ENCODE data around the gene SSBP4. TPM values are rescaled to one million over a fixed set of nuclear protein-coding genes. Genes with fewer than 3 reads are reported as not detected.
A peak's percentile ranks its signal among the peaks of the same experiment; 100 is the strongest.

SSBP4 gene
- total RNA-seq, 2 experiments from 2014 or later = 140 to 153 TPM

GRCh38 chr19:18425515-18426415, 6.6 kb downstream of the SSBP4 start:
- Mint-ChIP-seq H3K27me3 (no peaks in the 10 kb centered on the region), H3K27ac (peak overlapping the region; percentile 48), H3K4me3 (no peak overlapping the region), H3K9me3 (no peaks in the 10 kb centered on the region), H3K36me3 (ENCODE audit: low read depth) (peaks cover 15% of the 10 kb centered on the region), H3K4me1 (peaks cover 70% of the 10 kb centered on the region)
- POLR2A ChIA-PET = interaction anchor here (0.5 to 0.8 kb wide), 2 partner anchors 91 to 133 kb away, joined by 3 to 4 read pairs; no protein-coding TSS in a partner anchor
- CTCF ChIA-PET = no interaction called here
- no peak for DNase-seq

- Mint-ChIP-seq H3K27ac (no peak overlapping the region), H3K36me3 (ENCODE audit: low read depth) (peaks cover 13% of the 10 kb centered on the region), H3K4me1 (peaks cover 64% of the 10 kb centered on the region), H3K9me3 (no peaks in the 10 kb centered on the region), H3K27me3 (no peaks in the 10 kb centered on the region), H3K4me3 (no peak overlapping the region)
- ChIA-PET CTCF (no interaction called here), POLR2A (interaction anchor here (0.8 kb wide), 1 partner anchor 90 kb away, joined by 3 read pairs; no protein-coding TSS in a partner anchor)
- DNase-seq = no peak
Observed at GRCh38 chr19:18426416-18426767, 7.2 kb downstream of the SSBP4 start.

GRCh38 chr19:18427080-18427742, 8.0 kb downstream of the SSBP4 start:
- H3K27ac Mint-ChIP-seq = no peak overlapping the region
- no peaks in the 10 kb centered on the region for H3K27me3 Mint-ChIP-seq
- peaks cover 58% of the 10 kb centered on the region for H3K4me1 Mint-ChIP-seq
- POLR2A ChIA-PET = interaction anchor here (2.8 kb wide), 1 partner anchor 8 kb away, joined by 29 read pairs; the partner anchor contains the start of gene SSBP4
- H3K4me3 Mint-ChIP-seq = no peak overlapping the region
- no peak for DNase-seq
- H3K9me3 Mint-ChIP-seq = no peaks in the 10 kb centered on the region
- H3K36me3 Mint-ChIP-seq (ENCODE audit: low read depth) = peaks cover 18% of the 10 kb centered on the region
- CTCF ChIA-PET = no interaction called here

- peaks cover 55% of the 10 kb centered on the region for H3K4me1 Mint-ChIP-seq
- no peak for DNase-seq
- H3K4me3 Mint-ChIP-seq = no peak overlapping the region
- POLR2A ChIA-PET = interaction anchor here (2.0 to 2.8 kb wide), 3 partner anchors 8 to 147 kb away, joined by 6 to 29 read pairs (median 15); partner anchors contain the start of gene SSBP4
- H3K9me3 Mint-ChIP-seq = no peaks in the 10 kb centered on the region
- CTCF ChIA-PET = no interaction called here
- no peak overlapping the region for H3K27ac Mint-ChIP-seq
- peaks cover 18% of the 10 kb centered on the region for H3K36me3 Mint-ChIP-seq (ENCODE audit: low read depth)
- H3K27me3 Mint-ChIP-seq = no peaks in the 10 kb centered on the region
Observed at GRCh38 chr19:18427743-18428113, 8.5 kb downstream of the SSBP4 start.

- Mint-ChIP-seq H3K27ac (no peak overlapping the region), H3K4me3 (no peak overlapping the region), H3K9me3 (no peaks in the 10 kb centered on the region), H3K36me3 (ENCODE audit: low read depth) (peaks cover 12% of the 10 kb centered on the region), H3K4me1 (peaks cover 50% of the 10 kb centered on the region), H3K27me3 (no peaks in the 10 kb centered on the region)
- CTCF ChIA-PET = interaction anchor here (0.6 to 1.8 kb wide), 2 partner anchors 39 to 501 kb away, joined by 3 to 4 read pairs; no protein-coding TSS in a partner anchor
- POLR2A ChIA-PET = interaction anchor here (1.2 to 2.8 kb wide), 5 partner anchors 9 to 148 kb away, joined by 3 to 29 read pairs (median 6); partner anchors contain the start of gene SSBP4
- no peak for DNase-seq
Observed at GRCh38 chr19:18428173-18428786, 9.1 kb downstream of the SSBP4 start.

- Mint-ChIP-seq H3K4me1 (peaks cover 43% of the 10 kb centered on the region), H3K4me3 (peak overlapping the region; percentile 56), H3K36me3 (ENCODE audit: low read depth) (peaks cover 10% of the 10 kb centered on the region), H3K27me3 (no peaks in the 10 kb centered on the region), H3K27ac (peak overlapping the region; percentile 67), H3K9me3 (no peaks in the 10 kb centered on the region)
- ChIA-PET POLR2A (interaction anchor here (0.6 to 2.8 kb wide), 6 partner anchors 9 to 155 kb away, joined by 3 to 29 read pairs (median 5); partner anchors contain the start of genes IQCN and SSBP4), CTCF (interaction anchor here (0.6 to 1.8 kb wide), 2 partner anchors 40 to 500 kb away, joined by 3 to 4 read pairs; no protein-coding TSS in a partner anchor)
- peak; percentile 87 for DNase-seq
Observed at GRCh38 chr19:18428787-18429674, 9.8 kb downstream of the SSBP4 start.

GRCh38 chr19:18429717-18430416, 10.7 kb downstream of the SSBP4 start:
- H3K36me3 Mint-ChIP-seq (ENCODE audit: low read depth) = peaks cover 15% of the 10 kb centered on the region
- no peaks in the 10 kb centered on the region for H3K9me3 Mint-ChIP-seq
- peaks cover 40% of the 10 kb centered on the region for H3K4me1 Mint-ChIP-seq
- H3K27ac Mint-ChIP-seq = peak overlapping the region; percentile 82
- ChIA-PET POLR2A (interaction anchor here (1.5 to 3.2 kb wide), 5 partner anchors 7 to 150 kb away, joined by 3 to 29 read pairs (median 15); partner anchors contain the start of gene SSBP4), CTCF (interaction anchor here (1.8 kb wide), 1 partner anchor 41 kb away, joined by 4 read pairs; no protein-coding TSS in a partner anchor)
- H3K4me3 Mint-ChIP-seq = peak overlapping the region; percentile 56
- DNase-seq = peak; percentile 52
- H3K27me3 Mint-ChIP-seq = no peaks in the 10 kb centered on the region

- H3K9me3 Mint-ChIP-seq = no peaks in the 10 kb centered on the region
- ChIA-PET CTCF (no interaction called here), POLR2A (interaction anchor here (1.0 to 3.2 kb wide), 2 partner anchors 8 to 13 kb away, joined by 4 to 17 read pairs; no protein-coding TSS in a partner anchor)
- H3K27me3 Mint-ChIP-seq = no peaks in the 10 kb centered on the region
- H3K4me1 Mint-ChIP-seq = peaks cover 37% of the 10 kb centered on the region
- no peak overlapping the region for H3K4me3 Mint-ChIP-seq
- H3K27ac Mint-ChIP-seq = peak overlapping the region; percentile 69
- DNase-seq = no peak
- H3K36me3 Mint-ChIP-seq (ENCODE audit: low read depth) = peaks cover 20% of the 10 kb centered on the region
Observed at GRCh38 chr19:18430417-18431144, 11.4 kb downstream of the SSBP4 start.

GRCh38 chr19:18431351-18432197, 12.4 kb downstream of the SSBP4 start:
- ChIA-PET CTCF (interaction anchor here (0.9 kb wide), 1 partner anchor 12 kb away, joined by 3 read pairs; the partner anchor contains the start of gene SSBP4), POLR2A (interaction anchor here (1.0 to 3.2 kb wide), 4 partner anchors 9 to 17 kb away, joined by 3 to 17 read pairs (median 4); partner anchors contain the start of gene SSBP4)
- H3K4me3 Mint-ChIP-seq = no peak overlapping the region
- no peak for DNase-seq
- peaks cover 40% of the 10 kb centered on the region for H3K4me1 Mint-ChIP-seq
- no peaks in the 10 kb centered on the region for H3K27me3 Mint-ChIP-seq
- H3K36me3 Mint-ChIP-seq (ENCODE audit: low read depth) = peaks cover 28% of the 10 kb centered on the region
- H3K27ac Mint-ChIP-seq = no peak overlapping the region
- H3K9me3 Mint-ChIP-seq = no peaks in the 10 kb centered on the region

GRCh38 chr19:18432275-18433014, 13.2 kb downstream of the SSBP4 start:
- DNase-seq = no peak
- ChIA-PET CTCF (interaction anchor here (0.9 kb wide), 1 partner anchor 13 kb away, joined by 3 read pairs; the partner anchor contains the start of gene SSBP4), POLR2A (interaction anchor here (1.2 to 3.2 kb wide), 3 partner anchors 10 to 18 kb away, joined by 3 to 17 read pairs (median 5); partner anchors contain the start of gene SSBP4)
- no peak overlapping the region for H3K4me3 Mint-ChIP-seq
- peaks cover 41% of the 10 kb centered on the region for H3K4me1 Mint-ChIP-seq
- no peak overlapping the region for H3K27ac Mint-ChIP-seq
- H3K36me3 Mint-ChIP-seq (ENCODE audit: low read depth) = peaks cover 28% of the 10 kb centered on the region
- H3K27me3 Mint-ChIP-seq = no peaks in the 10 kb centered on the region
- no peaks in the 10 kb centered on the region for H3K9me3 Mint-ChIP-seq
